NCI-H345 treated with DMSO at 0.1 percent for 48 hours (cell line): ENCODE data around the gene P2RX4.
"Not testable (repeated sequence)": the region's sequence is repeated elsewhere in the genome, so short reads cannot be mapped to it uniquely, and the experiment has no call there.

Experiments used
- DNase-seq: peaks from one replicate; lab custom pipeline; 2025; ENCODE audit not compliant: unreplicated experiment; lab: John Stamatoyannopoulos, UW

P2RX4 gene

DNA sequence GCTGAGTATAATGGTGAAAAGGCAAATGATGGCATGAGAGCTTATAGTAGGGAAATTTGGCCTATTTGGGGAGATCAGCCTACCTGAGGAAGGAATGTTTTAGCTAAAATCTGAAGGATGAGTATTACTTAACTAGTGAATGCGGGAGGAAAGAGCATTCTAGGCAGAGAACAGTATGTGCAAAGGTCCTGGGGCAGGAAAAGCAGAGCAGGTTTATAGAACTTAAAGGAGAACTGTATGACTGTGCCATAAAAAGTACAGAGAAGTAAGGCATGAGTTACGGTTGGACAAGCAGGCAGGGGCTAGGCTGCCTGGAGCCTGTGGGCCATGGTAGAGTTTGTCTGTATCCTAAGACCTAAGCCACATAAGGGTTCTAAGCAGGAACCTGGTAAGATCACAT, 21.7 kb upstream of the P2RX4 start:
- no peak for DNase-seq

DNA sequence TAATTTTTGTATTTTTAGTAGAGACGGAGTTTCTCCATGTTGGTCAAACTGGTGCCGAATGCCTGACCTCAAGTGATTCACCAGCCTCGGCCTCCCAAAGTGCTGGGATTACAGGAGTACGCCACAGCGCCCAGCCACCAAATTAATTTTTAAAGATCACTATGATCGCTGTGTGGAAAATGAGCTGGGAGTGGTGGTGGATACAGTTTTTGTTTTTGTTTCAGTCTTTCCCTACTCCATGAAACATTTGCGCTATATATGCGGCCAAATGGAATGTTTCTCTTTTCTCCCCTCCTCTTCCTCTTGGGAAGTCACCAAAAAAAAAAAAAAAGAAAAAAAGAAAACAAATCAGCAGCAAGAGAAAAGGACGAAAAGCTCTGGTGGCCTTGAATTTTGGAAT, 20.8 kb upstream of the P2RX4 start:
- no peak for DNase-seq

GRCh38 chr12:121189619-121190155, 20.2 kb upstream of the P2RX4 start:
- no peak for DNase-seq

DNA sequence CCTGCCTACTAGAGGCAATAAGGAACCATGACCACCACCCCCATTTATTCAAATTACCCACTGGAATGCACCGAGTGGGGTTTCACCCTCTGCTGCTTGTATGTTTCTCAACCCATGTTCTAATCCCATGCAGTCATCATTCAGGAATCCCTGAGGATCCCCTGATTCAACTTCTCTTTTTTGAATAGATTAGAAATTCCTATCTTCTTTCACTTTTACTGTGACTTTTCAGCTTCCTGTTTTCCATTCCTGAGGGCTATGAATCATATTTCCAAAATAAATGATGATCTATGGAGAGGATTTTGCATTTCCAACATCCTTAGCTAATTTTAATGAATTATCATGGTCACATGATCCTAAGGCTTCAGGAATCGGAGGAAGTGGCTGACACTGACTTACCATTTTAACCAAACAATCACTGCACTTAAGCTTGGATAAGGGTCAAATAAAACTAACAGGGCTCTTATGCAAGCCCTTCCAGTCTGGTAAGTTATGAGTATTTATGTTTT, 19.4 kb upstream of the P2RX4 start:
- DNase-seq = no peak

DNA sequence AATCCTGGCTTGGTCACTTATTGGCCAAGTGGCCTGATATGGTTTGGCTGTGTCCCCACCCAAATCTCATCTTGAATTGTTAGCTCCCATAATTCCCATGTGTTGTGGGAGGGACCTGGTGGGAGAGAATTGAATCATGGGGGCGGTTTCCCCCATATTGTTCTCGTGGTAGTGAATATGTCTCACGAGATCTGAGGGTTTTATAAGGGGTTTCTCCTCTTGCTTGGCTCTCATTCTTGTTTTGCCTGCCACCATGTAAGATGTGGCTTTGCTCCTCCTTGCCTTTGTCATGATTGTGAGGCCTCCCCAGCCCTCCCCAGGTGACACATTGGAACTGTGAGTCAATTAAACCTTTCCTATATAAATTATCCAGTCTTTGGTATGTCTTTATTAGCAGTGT, 18.8 kb upstream of the P2RX4 start:
- no peak for DNase-seq

- DNase-seq = no peak
Observed at GRCh38 chr12:121196902-121197301, 13.0 kb upstream of the P2RX4 start.

DNA sequence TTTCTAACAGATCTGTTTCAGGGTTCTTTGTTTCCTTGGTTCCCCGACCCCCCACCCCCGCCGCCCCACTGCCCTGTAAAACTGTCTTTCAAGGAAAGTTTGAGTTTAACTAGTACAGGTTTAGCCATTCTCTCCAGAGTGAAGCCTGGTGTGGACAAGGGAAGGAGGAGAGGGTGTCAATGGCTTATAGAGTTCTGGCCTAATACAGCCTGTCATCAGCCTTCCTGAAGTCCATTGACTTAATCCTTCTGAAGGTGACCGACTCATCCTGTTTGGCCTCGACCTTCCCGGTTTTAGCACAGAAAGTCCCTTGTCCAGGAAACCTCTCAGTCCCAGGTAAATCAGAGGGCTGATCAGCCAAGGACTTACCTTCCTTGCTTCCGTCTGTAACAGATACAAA, 11.0 kb upstream of the P2RX4 start:
- DNase-seq = no peak

- DNase-seq = not testable (repeated sequence)
Observed at GRCh38 chr12:121201140-121201539, 8.8 kb upstream of the P2RX4 start.

DNA sequence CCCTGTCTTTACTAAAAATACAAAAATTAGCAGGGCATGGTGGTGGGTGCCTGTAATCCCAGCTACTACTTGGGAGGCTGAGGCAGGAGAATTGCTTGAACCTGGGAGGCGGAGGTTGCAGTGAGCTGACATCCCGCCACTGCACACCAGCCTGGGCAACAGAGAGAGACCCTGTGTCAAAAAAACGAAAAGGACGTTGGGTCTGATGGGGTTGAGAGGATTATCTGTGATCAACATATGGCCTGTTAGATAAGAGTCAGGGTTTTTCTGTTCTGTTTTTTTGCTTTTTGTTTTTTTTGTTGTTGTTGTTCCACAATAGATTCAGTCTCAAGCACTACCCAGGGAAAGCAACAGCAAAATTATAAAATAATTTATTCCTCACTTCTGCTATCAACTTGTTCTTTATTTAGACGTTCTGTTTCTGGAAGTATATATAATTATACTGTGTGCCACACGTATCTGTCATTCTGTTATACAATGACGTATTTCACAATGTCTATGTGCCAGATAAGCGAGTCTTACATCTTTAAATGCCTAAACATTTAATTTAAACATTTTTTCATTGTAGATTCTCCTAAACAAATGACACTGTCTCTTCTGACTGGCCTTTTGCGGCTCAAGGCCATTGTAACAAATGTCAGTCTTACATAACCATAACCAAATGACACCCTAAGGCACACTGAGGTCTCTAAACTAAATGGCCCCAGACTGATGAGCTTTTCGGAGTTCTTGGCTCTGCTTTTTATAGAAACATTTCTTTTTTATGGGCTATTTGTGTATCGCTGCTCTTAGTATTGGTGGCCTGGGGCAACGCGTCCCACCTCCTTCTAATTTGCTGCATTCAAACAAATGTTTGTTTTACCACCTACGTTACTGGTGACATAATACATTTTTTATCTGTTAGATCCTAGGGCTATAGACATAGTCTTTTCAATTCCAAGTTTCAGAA, 7.2 kb upstream of the P2RX4 start:
- peak; percentile 15 for DNase-seq

DNA sequence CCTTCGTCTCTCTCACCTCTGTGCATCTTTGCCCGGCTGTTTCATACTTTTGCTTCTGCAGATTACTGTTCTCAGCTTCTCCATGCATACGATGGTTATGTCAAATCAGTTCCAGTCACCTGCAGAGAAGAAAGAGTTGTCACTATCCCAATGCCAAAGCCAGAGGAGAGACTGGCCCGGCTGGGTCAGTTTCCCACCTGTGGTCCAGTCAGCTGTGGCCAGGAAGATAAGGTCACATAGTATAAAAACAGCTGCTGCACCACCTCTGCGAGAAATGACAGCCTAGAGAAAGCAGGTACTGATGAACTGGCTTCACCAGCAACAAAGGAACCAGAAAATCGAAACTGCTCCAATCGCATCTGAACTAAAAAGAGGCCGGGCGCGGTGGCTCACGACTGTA, 6.4 kb upstream of the P2RX4 start:
- no peak for DNase-seq

DNA sequence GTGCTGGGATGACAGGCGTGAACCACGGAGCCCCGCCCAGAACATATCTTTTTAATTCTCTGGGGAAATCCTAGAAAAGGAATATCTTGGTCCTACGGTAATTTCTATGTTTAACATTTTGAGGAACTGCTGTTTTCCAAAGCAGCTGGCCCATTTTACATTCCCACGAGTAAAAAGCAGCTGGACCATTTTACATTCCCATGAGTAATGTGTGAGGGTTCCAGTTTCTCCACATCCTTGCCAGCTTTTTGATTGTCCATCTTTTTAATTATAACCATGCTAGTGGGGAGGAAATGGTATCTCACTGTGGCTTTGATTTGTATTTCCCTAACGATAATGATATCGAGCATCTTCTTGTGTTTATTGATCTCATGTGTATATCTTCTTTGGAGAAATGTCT, 4.4 kb upstream of the P2RX4 start:
- DNase-seq = no peak

- not testable (repeated sequence) for DNase-seq
Observed at GRCh38 chr12:121208571-121208970, 1.4 kb upstream of the P2RX4 start.

DNA sequence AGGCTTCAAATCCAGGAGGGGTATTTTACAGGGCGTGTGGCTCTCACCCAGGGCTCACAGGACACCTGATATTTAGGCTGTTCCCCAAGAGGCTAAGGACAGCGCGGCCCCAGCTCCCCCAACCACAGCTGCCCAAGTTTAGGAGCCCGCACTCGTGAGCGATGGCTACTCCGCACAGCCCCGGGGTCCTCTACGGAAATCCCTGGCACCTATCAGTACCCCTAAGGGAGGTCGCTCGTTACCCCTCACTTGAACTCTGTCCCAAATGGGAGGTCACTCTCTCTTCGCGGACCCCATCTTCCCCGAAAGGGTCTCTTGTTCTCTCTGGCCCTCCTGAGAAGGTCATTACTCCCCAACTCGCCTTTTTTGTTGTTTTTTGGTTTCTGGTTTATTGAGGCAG, 708 bp upstream of the P2RX4 start:
- no peak for DNase-seq

- no peak for DNase-seq
Observed at GRCh38 chr12:121212875-121213274, 2.9 kb downstream of the P2RX4 start.

- DNase-seq = no peak
Observed at GRCh38 chr12:121214166-121214777, 4.3 kb downstream of the P2RX4 start.

DNA sequence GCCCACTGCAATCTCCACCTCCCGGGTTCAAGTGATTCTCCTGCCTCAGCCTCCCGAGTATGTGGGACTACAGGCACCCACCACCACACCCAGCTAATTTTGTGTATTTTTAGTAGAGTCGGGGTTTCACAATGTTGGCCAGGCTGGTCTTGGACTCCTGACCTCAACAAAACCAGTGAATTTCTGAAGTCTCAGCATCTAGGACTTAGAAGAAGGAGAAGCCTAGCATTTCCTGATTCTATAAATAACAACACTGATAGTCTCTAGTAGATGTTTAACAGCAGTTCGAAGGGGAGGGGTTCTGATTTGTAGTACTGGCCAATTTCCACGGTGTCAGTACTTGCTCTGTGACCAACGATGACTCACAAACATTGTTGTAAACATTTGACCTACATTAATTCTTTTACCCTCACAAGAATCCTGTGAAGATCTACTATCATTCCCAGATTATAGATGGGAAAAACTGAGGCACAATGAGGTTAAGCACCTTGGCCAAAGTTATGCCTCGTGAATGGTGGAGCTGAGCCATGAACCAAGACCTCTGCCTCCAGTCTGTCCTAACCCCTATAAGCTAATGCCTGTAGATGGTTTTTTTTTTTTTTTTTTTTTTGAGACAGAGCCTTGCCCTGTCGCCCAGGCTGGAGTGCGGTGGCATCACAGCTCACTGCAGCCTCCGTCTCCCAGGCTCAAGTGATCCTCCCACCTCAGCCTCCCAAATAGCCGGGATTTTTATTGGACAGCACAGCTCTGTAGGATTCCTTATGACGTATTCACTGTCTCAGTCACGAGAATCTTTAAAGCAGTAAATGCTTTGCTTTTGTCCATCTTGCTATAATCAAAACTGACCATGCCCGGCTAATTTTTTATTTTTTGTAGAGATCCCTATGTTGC, 5.2 kb downstream of the P2RX4 start:
- DNase-seq = no peak

DNA sequence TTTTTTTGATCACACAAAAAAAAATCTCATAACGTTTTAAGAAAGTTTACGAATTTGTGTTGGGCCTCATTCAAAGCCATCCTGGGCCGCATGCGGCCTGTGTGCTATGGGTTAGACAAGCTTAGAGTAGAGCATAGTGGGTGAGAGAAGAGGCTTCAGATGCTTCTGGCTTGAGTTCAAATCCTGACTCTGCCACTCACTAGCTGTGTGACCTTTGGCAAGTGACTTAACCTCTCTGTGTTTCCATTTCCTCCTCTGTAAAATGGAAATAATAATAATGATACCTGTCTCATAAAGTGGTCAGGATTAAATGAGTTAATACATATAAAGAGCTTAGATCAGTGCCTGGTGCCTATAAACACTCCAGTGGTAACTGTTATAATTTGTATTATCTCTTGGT, 6.2 kb downstream of the P2RX4 start:
- no peak for DNase-seq

GRCh38 chr12:121217063-121217462, 7.1 kb downstream of the P2RX4 start:
- no peak for DNase-seq

GRCh38 chr12:121217761-121218160, 7.8 kb downstream of the P2RX4 start:
- no peak for DNase-seq

- DNase-seq = no peak
Observed at GRCh38 chr12:121218588-121219352, 8.8 kb downstream of the P2RX4 start.
